Hepatocyte (in vitro differentiated cells): Measurements from ENCODE around the gene HTR2B. TPM values are rescaled to one million over a fixed set of nuclear protein-coding genes. Genes with fewer than 3 reads are reported as not detected.

Experiments used
- DNase-seq: peaks from one replicate; pipeline ENCODE4 v3.0.0-alpha.2; 2016; ENCODE audit warnings: low spot score
- H2AFZ ChIP-seq: fragments of 200-600 bp; sonication (generic); 2 replicates; pipeline ENCODE4 v1.6.0; 2016; ENCODE audit warnings: antibody characterized with exemption, mild to moderate bottlenecking
- H3K27ac ChIP-seq: fragments of 200-600 bp; sonication (generic); 2 replicates; pipeline ENCODE4 v1.5.1; 2016; ENCODE audit warnings: mild to moderate bottlenecking
- H3K27me3 ChIP-seq: fragments of 200-600 bp; sonication (generic); 2 replicates; pipeline ENCODE4 v1.6.1; 2016
- H3K36me3 ChIP-seq: fragments of 200-600 bp; sonication (generic); replicated peaks from 2 replicates; pipeline ENCODE4 v1.5.1; 2016; ENCODE audit warnings: low read depth; ENCODE audit not compliant: insufficient read depth
- H3K4me1 ChIP-seq: fragments of 200-600 bp; sonication (generic); 2 replicates; pipeline ENCODE4 v1.5.1; 2016; ENCODE audit warnings: mild to moderate bottlenecking, moderate library complexity; ENCODE audit not compliant: insufficient read depth
- H3K4me2 ChIP-seq: fragments of 200-600 bp; sonication (generic); 2 replicates; pipeline ENCODE4 v1.6.0; 2016
- H3K4me3 ChIP-seq: fragments of 200-600 bp; sonication (generic); 2 replicates; pipeline ENCODE4 v1.5.1; 2016; ENCODE audit warnings: mild to moderate bottlenecking
- H3K79me2 ChIP-seq: fragments of 200-600 bp; sonication (generic); 2 replicates; pipeline ENCODE4 v1.6.0; 2017; ENCODE audit warnings: mild to moderate bottlenecking
- H3K9me2 ChIP-seq: fragments of 200-600 bp; sonication (generic); replicated peaks from 2 replicates; pipeline ENCODE4 v1.6.0; 2017; ENCODE audit warnings: mild to moderate bottlenecking; ENCODE audit not compliant: insufficient read depth
- H3K9me3 ChIP-seq: fragments of 200-600 bp; sonication (generic); 2 replicates; pipeline ENCODE4 v1.5.1; 2016; ENCODE audit warnings: low read depth, mild to moderate bottlenecking
- H4K20me1 ChIP-seq: fragments of 200-600 bp; sonication (generic); 2 replicates; pipeline ENCODE4 v1.6.0; 2016; ENCODE audit warnings: mild to moderate bottlenecking; ENCODE audit not compliant: insufficient read depth, poor library complexity, severe bottlenecking
- CTCF ChIP-seq: fragments of 200-600 bp; sonication (generic); IDR thresholded peaks from 2 replicates; pipeline ENCODE4 v1.5.1; 2016; ENCODE audit warnings: antibody characterized with exemption, mild to moderate bottlenecking; ENCODE audit not compliant: poor library complexity
- EZH2 ChIP-seq: fragments of 200-600 bp; sonication (generic); IDR thresholded peaks from 2 replicates; pipeline ENCODE4 v1.6.1; 2016; ENCODE audit warnings: antibody characterized with exemption, mild to moderate bottlenecking, borderline replicate concordance
- EZH2phosphoT487 ChIP-seq: fragments of 200-600 bp; sonication (generic); IDR thresholded peaks from one replicate; pipeline ENCODE4 v1.6.1; 2018; ENCODE audit warnings: antibody characterized with exemption, mild to moderate bottlenecking, low read depth, moderate library complexity; ENCODE audit not compliant: unreplicated experiment, severe bottlenecking
- WGBS: methylation state at CpG from one replicate; pipeline ENCODE4 v1.1.6; 2016; ENCODE audit warnings: low lambda C conversion rate; ENCODE audit errors: missing lambda C conversion rate; 5-methylcytosine and 5-hydroxymethylcytosine counted together
- polyA plus RNA-seq: library from polyadenylated mRNA; unstranded; fragments of >200 nt; fragmentation: Nextera tagmentation; extraction: Ambion mirVana; gene quantifications from 2 replicates; pipeline ENCODE4 v1.2.1, GENCODE V29; 2016
- total RNA-seq: library from RNA; depleted of rRNA; stranded (reverse); fragments of >200 nt; gene quantifications from 2 replicates; pipeline ENCODE4 v1.2.3, GENCODE V29; 2014

HTR2B gene
- total and polyA plus RNA-seq, 2 experiments from 2014 or later: 0.73 to 1.1 TPM

GRCh38 chr2:231167745-231168459 is 43.1 kb upstream of the HTR2B start:
- no peak overlapping the region for H3K4me2 ChIP-seq
- no peak overlapping the region for H3K27ac ChIP-seq

GRCh38 chr2:231163414-231164095 is 38.7 kb upstream of the HTR2B start:
- Histone ChIP-seq H3K27ac (no peak overlapping the region), H3K9me3 (no peaks in the 10 kb centered on the region), H3K27me3 (no peaks in the 10 kb centered on the region), H3K4me3 (no peak overlapping the region), H3K9me2 (no peaks in the 10 kb centered on the region), H3K4me2 (no peak overlapping the region), H4K20me1 (no peaks in the 10 kb centered on the region), H3K4me1 (no peaks in the 10 kb centered on the region), H3K36me3 (no peaks in the 10 kb centered on the region), H3K79me2 (no peaks in the 10 kb centered on the region), H2AFZ (no peak overlapping the region)
- 95% methylated on average over 4 of the region's 4 CpGs for WGBS
- TF ChIP-seq EZH2 (no peak), EZH2phosphoT487 (no peak), CTCF (no peak)
- no peak for DNase-seq

More at GRCh38 chr2:231167745-231168459, 43.1 kb upstream of the HTR2B start:
- Histone ChIP-seq H3K9me3 (no peaks in the 10 kb centered on the region), H3K79me2 (no peaks in the 10 kb centered on the region), H3K36me3 (no peaks in the 10 kb centered on the region), H2AFZ (no peak overlapping the region), H3K4me1 (no peaks in the 10 kb centered on the region), H3K9me2 (no peaks in the 10 kb centered on the region), H4K20me1 (no peaks in the 10 kb centered on the region), H3K27me3 (no peaks in the 10 kb centered on the region), H3K4me3 (no peak overlapping the region)
- no peak for TF ChIP-seq CTCF
- TF ChIP-seq EZH2: no peak
- TF ChIP-seq EZH2phosphoT487: no peak
- WGBS: 88% methylated on average over 6 of the region's 6 CpGs
- DNase-seq: no peak

- no peak overlapping the region for H3K4me3 ChIP-seq
- no peaks in the 10 kb centered on the region for H3K9me2 ChIP-seq
- H2AFZ ChIP-seq: no peak overlapping the region
- DNase-seq: no peak
- TF ChIP-seq EZH2 (no peak), EZH2phosphoT487 (no peak), CTCF (no peak)
- H3K4me1 ChIP-seq: no peaks in the 10 kb centered on the region
- no peaks in the 10 kb centered on the region for H4K20me1 ChIP-seq
- no peaks in the 10 kb centered on the region for H3K79me2 ChIP-seq
- H3K27me3 ChIP-seq: no peaks in the 10 kb centered on the region
- H3K27ac ChIP-seq: no peak overlapping the region
- WGBS: 87% methylated on average over 3 of the region's 3 CpGs
- no peaks in the 10 kb centered on the region for H3K9me3 ChIP-seq
- H3K36me3 ChIP-seq: no peaks in the 10 kb centered on the region
- H3K4me2 ChIP-seq: no peak overlapping the region
Observed at GRCh38 chr2:231163011-231163410, 38.2 kb upstream of the HTR2B start.
